ENCODE data around the gene TMEM87A. TPM values are rescaled to one million over a fixed set of nuclear protein-coding genes. Genes with fewer than 3 reads are reported as not detected.
"Not testable (repeated sequence)": the region's sequence is repeated elsewhere in the genome, so short reads cannot be mapped to it uniquely, and the experiment has no call there.

TMEM87A gene, protein sequence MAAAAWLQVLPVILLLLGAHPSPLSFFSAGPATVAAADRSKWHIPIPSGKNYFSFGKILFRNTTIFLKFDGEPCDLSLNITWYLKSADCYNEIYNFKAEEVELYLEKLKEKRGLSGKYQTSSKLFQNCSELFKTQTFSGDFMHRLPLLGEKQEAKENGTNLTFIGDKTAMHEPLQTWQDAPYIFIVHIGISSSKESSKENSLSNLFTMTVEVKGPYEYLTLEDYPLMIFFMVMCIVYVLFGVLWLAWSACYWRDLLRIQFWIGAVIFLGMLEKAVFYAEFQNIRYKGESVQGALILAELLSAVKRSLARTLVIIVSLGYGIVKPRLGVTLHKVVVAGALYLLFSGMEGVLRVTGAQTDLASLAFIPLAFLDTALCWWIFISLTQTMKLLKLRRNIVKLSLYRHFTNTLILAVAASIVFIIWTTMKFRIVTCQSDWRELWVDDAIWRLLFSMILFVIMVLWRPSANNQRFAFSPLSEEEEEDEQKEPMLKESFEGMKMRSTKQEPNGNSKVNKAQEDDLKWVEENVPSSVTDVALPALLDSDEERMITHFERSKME
- total RNA-seq: 21.0 TPM
- long read RNA-seq, transcript TMEM87A-202 (20 exons, 3,109 nt): major isoform, 27 of 46 reads
- long read RNA-seq, partial matches to known transcripts: 9 of 46 reads
- long read RNA-seq, other reads (novel, unspliced or antisense): 8 of 46 reads

DNA sequence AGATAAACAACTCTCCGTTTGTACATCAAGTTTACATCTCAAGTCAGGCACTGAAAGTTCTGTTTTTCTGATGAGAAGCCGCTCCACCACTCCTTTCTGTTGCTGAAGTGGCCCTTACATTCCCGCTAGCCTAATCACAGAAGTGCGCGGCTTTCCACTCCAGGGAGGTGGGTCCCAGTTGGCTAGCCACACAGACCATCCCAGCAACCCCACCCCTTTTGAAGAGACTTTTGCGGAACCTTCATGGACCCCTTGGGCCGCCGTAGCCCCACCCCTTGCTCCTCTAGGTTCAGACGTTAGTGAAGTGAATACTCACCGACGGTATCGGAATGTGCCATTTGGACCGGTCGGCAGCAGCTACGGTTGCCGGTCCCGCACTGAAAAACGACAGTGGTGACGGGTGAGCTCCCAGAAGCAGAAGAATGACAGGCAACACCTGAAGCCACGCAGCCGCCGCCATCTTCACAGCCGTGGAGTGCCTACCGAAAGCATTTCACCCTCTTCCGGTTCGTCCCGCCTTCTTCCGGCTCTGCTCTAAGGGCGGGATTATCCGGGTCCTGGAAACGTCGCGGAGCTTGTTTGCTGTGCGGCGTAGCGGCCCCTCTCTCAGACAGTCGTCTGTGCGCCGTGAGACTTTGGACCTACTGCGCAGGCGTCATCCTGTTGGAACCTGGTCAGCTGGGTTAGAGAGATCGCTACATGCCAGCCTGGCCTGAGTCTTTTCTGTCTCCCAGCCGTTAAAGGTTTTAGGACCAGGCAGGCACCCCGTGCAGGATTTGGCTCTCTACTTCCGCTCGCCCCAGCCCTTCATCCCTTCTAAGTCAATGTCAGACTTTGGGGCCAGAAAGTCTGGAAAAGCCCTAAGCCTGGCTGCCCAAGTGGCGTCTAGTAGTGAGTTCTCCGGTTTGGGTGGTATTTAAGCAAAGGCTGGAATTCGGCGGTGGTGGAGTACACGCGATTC, at the start of gene TMEM87A, which contains the start of gene GANC:
Gene TMEM87A (minus strand): TSS at position 495 of the 961 bp plus-strand sequence. CDS start 35 bp downstream, at position 460.
Gene GANC (plus strand): TSS at position 263 of the 961 bp plus-strand sequence. CDS start 1,281 bp downstream, outside the sequence.
- DNase-seq (ENCODE audit: low spot score): peak; percentile 99
- intact Hi-C loops (cut with DNase I): loop anchor here (2.0 to 5.0 kb wide), 2 partner anchors 66 to 184 kb away; partner anchors contain the start of gene VPS39

DNA sequence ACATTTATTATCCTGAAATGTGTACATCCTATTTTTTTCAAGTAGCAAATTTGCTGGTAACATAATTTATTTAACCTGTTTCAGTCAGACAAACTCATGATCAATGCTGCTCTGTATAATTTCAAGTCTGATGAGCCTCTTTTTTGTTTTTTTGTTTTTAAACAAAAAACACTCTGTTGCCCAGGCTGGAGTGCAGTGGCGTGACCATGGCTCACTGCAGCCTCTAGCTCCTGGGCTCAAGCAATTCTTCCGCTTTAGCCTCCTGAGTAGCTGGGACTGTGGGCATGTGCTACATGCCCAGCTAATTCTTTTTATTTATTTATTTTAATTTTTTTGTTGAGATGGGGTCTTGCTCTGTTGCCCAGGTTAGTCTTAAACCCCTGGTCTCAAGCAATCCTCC, 46.0 kb upstream of the TMEM87A start:
- intact Hi-C loops (cut with DNase I): no loop called here
- no peak for DNase-seq (ENCODE audit: low spot score)

DNA sequence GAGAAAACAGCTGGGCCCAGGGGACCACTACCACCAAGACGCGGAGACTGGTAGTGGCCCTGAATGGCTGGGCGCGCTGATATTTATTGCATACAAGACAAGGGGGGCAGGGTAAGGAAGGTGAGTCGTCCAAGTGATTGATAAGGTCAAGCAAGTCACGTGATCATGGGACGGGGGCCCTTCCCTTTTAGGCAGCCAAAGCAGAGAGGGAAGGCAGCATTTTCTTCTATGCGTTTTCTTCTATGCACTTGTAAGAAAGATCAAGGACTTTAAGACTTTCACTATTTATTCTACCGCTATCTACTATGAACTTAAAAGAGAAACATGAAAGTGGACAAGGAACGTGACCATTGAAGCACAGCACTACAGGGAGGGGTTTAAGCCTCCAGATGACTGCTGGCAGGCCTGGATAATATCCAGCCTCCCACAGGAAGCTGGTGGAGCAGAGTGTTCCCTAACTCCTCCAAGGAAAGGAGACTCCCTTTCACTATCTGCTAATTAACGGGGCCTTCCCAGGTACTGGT, 43.1 kb upstream of the TMEM87A start:
- DNase-seq (ENCODE audit: low spot score); intact Hi-C loops (cut with DNase I): not testable (repeated sequence)

DNA sequence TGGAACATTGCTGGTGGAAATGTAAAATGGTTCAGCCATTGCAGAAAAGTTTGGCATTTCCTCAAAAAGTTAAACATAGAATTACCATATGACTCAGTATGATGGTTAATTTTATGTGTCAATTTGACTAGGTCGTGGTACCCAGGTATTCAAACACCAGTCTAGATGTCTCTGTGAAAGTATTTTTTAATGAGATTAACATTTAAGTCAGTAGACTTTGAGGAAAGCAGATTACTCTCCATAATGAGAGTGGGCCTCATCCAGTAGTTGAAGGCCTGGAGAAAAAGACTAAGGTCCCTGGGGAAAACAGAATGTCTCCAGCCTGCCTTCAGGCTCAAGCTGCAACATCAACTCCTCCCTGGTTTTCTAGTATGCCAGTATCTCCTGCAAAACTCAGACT, 42.3 kb upstream of the TMEM87A start:
- DNase-seq (ENCODE audit: low spot score): no peak
- intact Hi-C loops (cut with DNase I): no loop called here

DNA sequence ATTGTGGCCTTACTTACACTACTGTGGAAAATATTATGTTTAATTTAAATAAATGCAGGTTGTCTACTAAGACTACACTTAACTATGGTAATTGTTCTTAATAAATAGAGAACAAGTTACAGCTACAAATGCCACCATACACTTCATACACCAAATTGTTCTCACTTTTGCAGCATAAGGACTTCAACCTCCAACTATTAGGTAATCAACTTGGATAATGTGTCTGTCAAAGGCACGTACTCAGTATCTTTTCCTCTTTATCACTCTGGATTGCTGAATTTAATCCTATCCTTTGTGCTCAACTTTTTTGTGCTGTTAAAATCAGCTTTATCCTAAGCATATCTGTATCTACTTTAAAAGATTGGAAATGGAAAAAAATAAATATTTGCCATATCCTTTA, 41.6 kb upstream of the TMEM87A start:
- intact Hi-C loops (cut with DNase I): no loop called here
- no peak for DNase-seq (ENCODE audit: low spot score)

DNA sequence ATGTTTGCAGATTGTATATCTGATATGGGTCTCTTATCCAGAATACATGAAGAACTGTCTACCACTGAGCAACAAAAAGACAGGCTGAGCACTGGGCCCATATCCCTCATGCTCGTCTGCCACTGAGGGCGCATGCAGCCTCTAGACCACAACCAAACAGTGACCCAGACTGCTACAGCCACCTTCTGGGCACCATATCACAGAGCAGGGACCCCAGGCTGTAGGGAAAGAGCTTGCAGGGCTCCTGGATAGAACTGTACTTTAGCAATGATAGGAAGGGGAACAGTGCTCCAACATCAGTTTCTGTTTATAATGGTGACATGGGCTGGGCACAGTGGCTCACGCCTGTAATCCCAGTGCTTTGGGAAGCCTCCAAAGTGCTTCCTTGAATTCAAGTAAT, 40.2 kb upstream of the TMEM87A start:
- no peak for DNase-seq (ENCODE audit: low spot score)
- intact Hi-C loops (cut with DNase I): no loop called here

DNA sequence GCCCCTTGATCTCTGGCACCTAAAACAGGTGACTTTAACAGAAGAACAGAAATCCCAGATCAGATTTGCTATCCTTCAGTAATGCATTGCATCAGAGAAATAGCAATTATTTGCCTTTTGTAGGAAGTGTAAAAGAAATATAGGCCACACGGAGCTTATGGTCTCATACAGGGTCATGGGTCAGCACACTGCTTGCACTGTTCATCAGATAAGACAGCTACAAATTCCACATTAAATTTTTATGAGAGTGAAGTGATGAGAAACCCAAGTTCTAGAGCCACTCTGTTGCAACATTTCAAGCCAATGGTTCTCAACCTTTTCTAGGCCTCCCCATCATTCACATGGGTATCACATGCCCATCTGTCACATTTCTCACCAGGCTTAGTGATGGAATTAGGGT, 33.4 kb upstream of the TMEM87A start:
- DNase-seq (ENCODE audit: low spot score): no peak

DNA sequence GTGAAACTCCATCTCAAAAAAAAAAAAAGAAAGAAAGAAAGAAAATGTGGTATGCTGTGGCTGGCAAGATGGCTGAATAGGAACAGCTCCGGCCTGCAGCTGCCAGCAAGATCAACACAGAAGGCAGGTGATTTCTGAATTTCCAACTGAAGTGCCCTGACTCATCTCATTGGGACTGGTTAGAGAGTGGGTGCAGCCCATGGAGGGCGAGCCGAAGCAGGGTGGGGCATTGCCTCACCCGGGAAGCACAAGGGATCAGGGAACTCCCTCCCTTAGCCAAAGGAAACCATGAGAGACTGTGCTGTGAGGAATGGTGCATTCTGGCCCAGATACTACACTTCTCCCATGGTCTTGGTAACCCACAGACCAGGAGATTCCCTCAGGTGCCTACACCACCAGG, 27.8 kb upstream of the TMEM87A start:
- intact Hi-C loops (cut with DNase I): not testable (repeated sequence)

More for the DNA sequence above, 33.4 kb upstream of the TMEM87A start:
- intact Hi-C loops (cut with DNase I): no loop called here

DNA sequence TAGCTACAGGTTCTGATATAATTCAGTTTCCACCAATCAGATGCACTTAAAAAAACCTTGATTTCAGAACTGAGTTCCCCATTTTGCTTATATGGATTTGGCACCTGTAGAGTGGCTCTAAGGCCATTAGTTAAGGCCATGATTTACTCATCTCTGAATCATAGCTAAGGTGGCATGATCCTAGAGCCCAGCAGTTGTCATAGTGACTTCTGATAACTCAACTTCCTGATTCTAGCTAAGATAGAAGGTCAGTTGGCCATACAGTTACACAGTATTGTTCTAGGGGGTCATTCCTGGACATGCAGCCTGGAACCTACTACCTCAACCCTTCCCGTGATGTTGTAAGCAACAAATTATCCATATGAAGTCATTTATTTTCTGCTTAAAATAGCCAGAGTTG, 15.9 kb upstream of the TMEM87A start:
- no peak for DNase-seq (ENCODE audit: low spot score)
- intact Hi-C loops (cut with DNase I): no loop called here

More for the DNA sequence above, 27.8 kb upstream of the TMEM87A start:
- DNase-seq (ENCODE audit: low spot score): not testable (repeated sequence)

DNA sequence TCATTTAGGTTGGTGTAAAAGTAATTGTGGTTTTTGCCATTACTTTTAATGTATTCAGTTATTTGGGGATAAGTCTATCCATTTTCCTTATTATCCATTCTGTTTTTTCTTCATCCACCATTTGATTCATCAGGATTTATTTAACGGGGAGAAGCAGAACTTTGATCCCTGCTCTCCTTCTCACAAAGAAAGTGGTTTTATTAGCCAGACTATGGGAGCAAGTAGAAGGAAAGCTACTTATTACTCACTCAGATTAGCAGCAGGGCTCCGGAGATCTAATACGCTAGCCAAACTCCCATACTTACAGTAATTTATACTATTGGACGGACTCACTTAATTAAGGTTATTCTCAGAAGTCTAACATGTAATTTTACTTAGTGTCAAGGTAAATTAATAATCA, 14.7 kb upstream of the TMEM87A start:
- no peak for DNase-seq (ENCODE audit: low spot score)
- intact Hi-C loops (cut with DNase I): no loop called here

DNA sequence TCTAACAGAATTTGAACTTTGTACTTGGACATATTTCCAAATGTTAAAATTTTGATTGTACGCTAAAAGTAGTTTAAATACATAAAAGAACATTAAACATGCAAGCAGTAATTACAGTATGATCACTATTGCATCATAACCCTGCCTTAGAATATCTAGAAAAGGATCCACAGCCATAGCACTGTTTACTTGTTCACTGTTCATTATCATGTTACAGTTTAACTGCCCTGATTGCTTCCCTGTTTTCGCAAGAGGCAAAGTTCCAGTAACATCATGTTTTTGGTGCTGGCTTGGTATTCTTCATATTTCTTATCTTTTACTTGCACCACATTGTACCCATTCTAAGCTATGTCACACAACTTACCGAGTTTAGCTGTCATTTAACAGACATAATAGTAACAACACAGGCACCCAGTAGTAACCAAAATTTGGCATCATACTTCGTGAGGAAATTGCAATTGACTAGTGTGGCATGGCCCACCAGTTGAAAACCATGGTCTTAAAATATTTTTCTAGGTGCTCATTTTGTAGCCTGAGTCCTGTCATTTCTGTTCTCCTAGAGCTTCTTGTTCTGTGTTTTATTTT, 13.3 kb upstream of the TMEM87A start:
- DNase-seq (ENCODE audit: low spot score): no peak
- intact Hi-C loops (cut with DNase I): no loop called here

DNA sequence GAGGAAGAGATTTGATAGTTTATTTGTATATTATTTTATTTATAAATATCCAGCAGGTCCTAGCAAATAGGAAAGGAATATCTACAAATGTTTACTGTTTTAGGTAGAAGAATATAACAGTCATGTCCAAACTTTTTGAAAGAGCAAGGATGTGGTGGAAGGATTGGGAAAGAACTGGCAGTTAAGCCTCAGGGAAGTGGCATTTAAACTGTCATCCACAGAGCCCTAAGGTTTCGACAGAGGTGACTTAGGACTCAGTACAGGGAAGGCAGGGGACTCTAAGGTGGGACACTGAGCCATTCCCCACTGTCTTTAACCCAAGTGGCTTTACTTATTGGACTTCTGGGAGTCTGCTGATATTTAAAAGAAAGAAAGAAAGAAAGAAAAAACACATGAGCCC, 11.8 kb upstream of the TMEM87A start:
- intact Hi-C loops (cut with DNase I): no loop called here
- DNase-seq (ENCODE audit: low spot score): no peak

DNA sequence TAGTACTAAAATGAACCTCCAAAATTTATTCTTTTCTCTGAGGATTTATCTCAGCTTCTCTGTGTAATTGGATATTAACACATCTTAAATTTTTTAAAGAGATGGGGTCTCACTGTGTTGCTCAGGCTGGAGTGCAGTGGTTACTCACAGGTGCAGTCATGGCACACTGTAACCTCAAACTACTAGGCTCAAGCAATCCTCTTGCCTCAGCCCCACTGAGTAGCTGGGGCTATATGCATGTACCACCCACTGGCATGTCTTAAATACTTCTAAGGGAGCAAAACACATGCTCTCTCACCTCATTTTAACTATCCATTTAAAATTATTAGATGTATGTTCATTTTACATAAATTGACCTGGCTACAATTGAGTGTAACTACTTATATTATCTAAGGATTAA, 11.3 kb upstream of the TMEM87A start:
- no peak for DNase-seq (ENCODE audit: low spot score)
- intact Hi-C loops (cut with DNase I): no loop called here

DNA sequence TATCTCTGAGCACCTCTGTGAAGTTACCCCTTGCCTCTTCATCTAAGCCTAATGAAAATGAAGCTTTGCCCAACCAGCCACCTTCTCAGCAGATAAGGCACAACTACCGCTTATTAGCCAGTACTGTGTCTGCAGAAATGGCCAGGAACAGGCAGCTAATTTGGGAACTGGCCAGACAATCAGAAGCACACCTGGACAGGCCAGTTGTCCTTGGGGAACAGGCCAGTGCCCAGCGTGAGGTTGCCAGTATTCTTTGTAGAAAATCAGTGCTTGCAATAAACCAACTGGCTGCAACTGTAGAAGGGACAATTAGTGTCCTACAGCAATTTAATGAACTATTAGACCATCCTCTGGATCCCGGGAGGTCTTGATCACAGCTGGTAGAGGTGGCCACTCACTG, 10.4 kb upstream of the TMEM87A start:
- DNase-seq (ENCODE audit: low spot score): no peak
- intact Hi-C loops (cut with DNase I): no loop called here

DNA sequence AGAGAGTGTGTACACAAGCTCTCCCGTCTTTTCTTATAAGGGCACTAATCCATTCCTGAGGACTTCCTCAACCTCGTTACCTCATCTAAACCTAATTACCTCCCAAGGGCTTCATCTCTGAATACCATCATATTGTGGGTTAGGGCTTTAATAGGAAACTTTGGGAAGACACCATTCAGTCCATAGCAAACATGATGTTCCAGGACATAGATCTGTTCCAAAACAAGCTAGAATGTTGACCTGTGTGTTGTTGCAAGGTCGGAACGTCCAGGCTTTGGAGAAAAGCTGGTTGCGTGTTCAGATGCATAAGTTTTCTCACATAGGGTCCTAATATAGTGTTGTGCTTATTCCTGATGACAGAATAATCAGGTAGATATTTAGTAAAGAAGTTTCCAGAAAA, 9.7 kb upstream of the TMEM87A start:
- no peak for DNase-seq (ENCODE audit: low spot score)
- intact Hi-C loops (cut with DNase I): no loop called here

DNA sequence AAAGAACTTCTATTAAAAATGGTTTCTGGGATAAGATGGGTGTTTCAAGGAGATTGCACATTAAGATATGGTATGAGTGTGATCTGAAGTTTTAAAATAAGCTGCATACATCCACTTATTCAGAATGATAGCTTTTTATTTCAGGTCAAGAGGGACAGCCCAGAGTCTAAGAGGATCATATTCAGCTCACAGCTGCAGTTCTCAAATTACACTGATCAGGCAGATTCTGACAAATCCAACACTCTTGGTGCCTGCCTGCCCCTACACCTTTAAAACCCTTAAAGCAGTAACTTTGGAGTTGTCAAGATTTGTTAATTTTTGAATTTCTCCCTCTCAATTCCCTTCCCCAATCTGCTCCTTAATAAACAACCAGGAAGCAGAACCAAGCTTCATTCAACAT, 9.1 kb upstream of the TMEM87A start:
- intact Hi-C loops (cut with DNase I): no loop called here
- DNase-seq (ENCODE audit: low spot score): no peak

DNA sequence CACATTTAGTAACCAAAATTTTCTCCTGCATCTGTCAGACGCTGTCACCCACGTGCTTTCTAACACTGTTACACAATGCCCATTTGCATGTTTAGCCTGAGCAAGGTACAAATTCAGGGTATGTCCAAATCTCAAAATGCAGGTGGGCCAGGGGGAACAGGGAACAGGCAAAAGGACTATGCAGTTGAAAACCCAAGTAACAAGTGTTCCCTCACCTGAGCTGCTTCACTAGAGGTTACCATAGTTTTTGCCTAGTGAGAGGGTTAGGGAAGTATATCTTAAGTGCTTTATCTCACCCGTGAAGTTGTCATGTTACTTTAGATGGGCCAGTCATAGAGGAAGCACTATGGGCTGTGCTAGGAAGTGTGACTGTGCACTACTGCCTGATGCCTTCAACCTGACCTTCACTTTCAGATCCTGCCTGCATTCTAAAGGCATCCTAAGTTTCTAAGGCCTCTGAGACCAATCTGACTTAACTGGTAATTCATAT, 6.0 kb upstream of the TMEM87A start:
- DNase-seq (ENCODE audit: low spot score): no peak
- intact Hi-C loops (cut with DNase I): no loop called here

DNA sequence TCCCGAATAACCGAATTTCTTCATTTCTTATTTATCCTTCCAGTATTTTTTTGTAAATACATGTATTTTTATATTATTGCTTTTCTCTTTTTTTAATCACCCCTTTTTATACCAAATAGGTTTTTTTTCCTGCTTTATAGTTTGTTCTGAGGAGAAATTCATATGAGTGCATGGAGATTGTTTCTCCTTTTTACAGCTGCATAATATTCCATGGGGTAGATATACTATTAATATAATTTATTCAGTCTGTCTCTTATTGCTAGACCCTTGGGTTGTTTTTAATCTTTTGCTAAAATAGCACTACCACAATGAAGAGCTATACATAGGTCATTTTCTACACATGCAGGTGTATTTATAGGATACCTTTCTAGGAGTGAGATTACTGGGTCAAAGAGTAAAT, 3.5 kb upstream of the TMEM87A start:
- intact Hi-C loops (cut with DNase I): no loop called here
- no peak for DNase-seq (ENCODE audit: low spot score)

DNA sequence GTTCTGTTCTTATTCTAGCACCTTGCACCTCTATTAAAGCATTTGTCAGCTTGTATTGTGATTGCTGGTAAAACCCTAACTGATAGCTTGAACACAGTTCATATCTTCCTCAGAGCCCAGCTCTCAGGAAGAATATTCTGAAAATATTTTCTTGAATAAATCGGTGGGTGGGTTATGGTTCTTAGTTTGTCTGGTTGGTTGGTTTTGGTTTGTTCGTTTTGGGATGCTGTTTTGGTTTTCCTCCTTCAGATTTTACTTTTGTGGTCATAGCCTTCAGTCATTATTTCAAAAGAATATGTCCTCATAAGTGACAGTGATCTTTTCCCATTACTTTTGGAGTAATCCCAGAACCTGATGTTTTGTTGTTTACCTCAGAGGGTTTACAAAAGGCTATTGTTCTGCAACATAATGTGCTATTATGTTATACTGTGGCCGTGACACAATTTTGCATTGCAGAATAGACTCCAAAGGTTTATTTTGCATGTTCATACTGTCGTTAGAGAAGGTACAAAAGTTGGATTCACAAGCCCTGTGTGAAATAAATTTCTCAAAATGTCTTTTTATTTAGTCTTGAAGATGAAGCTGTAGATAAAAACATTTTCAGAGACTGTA, 2.7 kb upstream of the TMEM87A start:
- DNase-seq (ENCODE audit: low spot score): no peak
- intact Hi-C loops (cut with DNase I): no loop called here
